ENCODE data around the gene TCEA3. TPM values are rescaled to one million over a fixed set of nuclear protein-coding genes. Genes with fewer than 3 reads are reported as not detected.

The TCEA3 gene
- total RNA-seq, 1 donor from 2014 or later: 48.4 TPM

DNA sequence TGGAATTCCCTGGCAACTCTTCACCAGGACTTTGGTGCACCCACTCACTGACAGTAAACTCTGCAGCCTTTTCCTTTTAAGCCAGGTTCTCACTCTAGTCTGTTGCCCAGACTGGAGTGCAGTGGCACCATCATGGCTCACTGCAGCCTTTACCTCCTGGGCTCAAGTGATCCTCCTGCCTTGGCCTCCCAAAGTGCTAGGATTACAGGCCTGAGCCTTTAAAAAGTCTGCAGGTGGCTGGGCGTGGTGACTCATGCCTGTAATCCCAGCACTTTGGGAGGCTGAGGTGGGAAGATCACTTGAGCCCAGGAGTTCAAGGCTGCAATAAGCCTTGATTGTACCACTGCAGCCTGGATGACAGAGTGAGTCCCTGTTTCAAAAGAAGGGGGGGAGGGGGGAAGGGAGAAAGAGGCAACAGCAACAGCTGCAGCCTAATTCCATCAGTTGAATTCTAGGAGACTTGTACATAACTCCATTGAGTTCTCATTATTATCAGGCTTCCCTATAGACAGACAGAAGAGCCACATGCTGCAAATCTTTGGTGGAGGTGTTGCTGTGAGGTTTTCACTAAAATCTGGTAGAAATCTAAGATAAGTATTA lies 72.4 kb downstream of the TCEA3 start:
- DNase-seq (ENCODE audit: low spot score) (no peak), ATAC-seq (no peak)
- intact Hi-C loops (cut with DNase I): no loop called here

DNA sequence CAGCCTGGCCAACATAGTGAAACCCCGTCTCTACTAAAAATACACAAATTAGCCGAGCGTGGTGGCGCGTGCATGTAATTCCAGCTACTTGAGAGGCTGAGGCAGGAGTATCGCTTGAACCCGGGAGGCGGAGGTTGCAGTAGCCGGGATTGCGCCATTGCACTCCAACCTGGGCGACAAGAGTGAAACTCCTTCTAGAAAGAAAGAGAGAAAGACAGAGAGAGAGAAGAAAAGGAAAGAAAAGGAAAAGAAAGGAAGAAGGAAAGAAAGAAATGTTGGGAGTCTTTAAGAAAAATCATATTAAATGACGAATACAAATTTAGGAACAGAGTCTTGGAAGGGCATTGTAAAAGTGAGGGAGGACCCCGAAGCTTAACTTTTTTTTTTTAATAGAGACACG lies 78.6 kb downstream of the TCEA3 start:
- no peak for ATAC-seq
- DNase-seq (ENCODE audit: low spot score): no peak
- intact Hi-C loops (cut with DNase I): no loop called here

DNA sequence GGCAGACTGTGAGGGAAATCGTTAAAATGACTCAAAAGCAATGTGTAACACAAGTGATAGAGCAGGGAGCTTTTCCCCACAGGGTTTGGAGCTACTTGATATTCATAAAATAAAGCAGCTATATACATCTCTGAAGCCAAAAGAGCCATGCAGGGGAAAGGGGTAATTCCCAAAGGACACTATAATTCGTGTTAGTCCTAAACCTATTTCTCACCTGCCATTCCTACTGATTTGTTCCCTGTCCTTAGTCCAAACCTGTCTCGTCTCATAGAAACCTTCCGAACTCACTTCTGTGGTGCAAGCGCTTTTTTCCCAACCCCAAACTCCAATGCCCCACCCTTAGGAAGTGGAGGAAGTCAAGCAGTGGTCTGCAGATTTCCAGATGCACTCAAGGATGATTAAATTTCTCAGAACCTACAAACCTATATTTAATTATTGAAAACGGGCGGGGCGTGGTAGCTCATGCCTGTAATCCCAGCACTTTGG lies 79.5 kb downstream of the TCEA3 start:
- intact Hi-C loops (cut with DNase I): no loop called here
- DNase-seq (ENCODE audit: low spot score) (no peak), ATAC-seq (peak; percentile 0)

DNA sequence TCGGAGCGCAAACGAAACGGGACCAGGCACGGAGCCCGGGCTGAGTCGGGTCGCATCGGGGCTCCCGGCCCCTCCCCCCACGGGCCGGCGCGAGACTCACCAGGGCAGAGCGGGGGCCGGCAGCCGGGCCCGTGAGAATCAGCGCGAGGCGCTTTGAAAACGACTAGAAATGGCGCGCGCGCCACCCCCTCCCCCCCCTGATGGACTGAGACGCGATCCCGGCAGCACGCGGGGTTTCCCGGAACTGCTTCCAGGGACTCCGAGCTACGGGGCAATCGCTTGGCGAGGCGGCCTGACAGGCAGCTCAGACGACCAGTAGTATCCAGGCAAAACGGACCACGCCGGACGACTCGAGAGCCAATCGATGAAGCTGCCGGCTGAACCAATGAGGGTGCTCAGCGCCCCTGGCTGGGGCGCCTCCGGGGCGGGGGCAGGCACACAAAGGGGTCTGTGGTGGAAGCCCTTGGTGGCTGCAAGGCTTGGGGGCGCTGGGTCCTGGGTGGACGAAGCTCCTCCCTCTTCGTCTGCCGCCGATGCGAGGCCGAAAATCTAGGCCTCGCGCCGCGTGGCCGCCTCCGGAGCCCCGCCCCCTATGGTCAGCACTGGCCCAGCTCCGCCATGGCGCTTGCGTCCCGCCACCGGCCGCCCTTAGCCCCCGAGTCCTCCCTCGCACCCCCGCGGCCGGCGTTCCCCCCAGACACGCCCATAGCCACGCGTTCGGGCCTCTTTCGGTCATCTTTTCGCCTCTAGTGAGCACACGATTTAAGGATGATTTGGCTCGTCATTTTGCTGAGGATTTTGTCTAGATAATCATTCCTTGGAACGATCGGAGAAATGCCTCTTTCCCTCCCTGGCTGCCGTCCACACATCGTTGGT lies 80.2 kb downstream of the TCEA3 start, which contains the start of gene HNRNPR:
HNRNPR (minus strand) TSS at position 174 of the 876 bp plus-strand sequence. CDS start 3,276 bp downstream, outside the sequence.
- DNase-seq (ENCODE audit: low spot score) (peak; percentile 100), ATAC-seq (peak; percentile 99)
- intact Hi-C loops (cut with DNase I): no loop called here

DNA sequence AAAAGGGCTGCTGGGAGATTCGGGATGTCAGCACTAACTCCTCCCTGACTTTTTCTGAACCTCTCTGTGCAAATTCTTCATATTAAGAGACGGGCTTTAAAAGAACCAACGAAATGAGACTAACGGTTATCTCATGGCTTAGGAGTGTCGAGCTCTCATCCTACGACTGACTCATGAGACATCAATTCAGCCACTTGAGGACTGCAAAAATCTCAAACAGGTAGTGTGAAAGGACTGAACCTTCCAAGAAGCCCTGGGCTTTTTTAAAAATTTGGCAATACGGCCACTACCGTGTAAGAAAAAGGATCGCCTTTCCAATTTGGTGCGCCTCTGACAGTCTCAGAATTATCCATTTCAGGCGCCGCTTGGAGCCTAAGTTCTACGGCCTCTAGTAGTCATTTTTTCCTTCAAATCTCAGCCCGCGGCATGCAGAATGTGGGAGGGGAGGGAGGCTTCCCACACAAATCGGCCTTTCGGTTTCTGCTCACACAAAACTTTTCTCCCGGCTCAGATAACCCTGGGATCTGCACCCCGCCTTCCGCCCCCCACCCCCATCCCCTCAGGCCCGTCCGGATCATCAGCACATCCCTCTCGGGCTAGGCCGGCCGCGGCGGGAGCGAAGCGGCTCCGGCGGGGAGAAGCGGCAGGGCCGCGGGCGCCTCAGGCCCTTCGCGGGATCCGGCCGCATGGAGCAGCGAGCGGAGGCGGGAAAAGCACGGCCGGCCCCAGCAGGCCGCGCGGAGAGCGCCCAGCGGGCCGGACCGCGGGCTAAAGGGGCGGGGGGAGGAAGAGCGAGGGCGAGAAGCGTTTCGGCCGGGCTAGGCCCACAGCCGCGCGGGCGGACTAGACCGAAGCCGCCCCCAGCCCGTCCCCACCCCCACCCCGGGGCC lies 81.1 kb downstream of the TCEA3 start:
- ATAC-seq (no peak), DNase-seq (ENCODE audit: low spot score) (no peak)
- intact Hi-C loops (cut with DNase I): no loop called here

DNA sequence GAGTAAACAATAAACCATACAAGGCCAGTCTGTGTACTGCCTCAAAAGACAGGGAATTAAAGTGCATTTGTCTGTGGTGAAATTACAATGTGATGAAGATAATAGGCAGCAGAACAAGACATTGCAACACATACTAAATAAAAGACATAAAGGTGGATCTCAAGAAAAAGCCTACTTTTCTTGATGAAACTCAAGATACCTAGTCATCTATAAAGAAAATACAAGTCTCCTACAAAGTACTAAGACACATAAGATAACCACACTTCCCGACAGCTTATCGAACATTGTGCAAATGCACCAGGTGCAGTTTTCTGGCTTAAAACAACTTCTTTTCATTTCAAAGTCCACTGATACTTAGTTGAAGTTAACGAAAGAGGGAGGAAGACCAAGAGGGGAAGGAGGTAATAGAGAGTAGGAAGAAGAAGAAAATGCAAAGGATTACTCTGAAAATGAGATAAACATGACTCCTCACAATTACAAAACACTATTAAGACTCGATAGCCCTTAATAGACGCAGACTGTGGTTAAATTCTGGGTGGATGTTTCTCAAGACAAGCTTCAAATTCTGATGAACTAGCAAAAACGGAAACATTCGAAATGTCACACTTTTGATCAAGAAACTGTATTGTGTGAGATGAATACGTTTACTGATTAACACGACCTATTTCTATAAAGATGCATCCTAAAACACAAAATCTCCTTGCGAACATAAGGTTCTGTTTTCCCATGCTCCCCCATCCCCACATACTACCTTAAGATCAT lies 82.4 kb downstream of the TCEA3 start:
- no peak for DNase-seq (ENCODE audit: low spot score)
- no peak for ATAC-seq
- intact Hi-C loops (cut with DNase I): no loop called here

DNA sequence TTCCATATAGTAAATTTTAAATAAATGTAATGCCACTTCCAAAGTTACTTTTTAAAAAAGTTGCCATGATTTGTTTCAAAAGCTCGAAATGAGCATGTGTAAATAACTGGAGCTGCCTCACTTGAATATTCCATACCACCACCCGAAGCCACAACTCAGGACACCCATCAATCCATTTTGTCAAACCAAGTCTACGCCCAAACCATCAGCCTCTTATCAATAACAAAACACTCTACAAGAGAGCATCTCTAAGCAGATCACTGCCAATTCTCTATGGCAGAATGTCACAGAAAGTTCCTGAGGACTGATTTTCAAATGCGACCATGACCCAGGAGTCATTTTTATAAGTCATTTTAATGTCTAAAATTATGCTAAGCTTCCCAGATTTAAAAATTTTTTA lies 84.9 kb downstream of the TCEA3 start:
- intact Hi-C loops (cut with DNase I): no loop called here

DNA sequence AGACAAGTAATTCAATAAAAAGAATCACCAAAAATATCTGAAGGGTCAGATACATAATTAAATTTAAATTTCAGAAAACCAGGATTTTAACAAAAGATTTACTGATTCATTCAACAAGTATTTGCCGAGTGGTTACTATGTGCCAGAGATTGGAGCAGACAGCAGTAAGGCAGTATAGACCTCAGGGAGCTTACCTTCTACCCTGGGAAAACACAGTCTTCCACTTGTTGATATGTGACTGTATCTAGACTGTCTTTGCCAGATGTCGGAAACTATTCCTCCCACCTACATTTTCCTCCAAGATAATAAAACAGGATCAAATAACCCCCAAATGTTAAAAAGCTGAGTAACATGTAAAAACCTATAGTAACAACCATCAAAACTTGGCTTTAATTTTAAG lies 86.7 kb downstream of the TCEA3 start:
- intact Hi-C loops (cut with DNase I): no loop called here
- ATAC-seq (no peak), DNase-seq (ENCODE audit: low spot score) (no peak)

More for the DNA sequence above, 84.9 kb downstream of the TCEA3 start:
- no peak for DNase-seq (ENCODE audit: low spot score)
- ATAC-seq: no peak

DNA sequence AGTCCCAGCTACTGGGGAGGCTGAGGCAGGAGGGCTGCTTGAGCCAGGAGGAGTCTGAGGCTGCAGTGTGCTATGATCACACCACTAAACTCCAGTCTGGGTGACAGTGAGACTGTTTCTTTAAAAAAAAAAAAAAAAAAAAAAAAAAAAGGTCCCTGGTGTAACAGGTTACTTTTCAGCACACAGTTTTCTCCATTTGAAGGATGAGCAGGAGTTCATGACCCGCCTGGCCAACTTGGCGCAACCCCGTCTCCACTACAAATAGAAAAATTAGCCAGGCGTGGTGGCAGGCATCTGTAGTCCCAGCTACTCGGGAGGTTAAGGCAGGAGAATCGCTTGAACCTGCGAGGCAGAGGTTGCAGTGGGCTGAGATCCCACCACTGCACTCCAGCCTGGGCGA lies 92.8 kb downstream of the TCEA3 start:
- no peak for DNase-seq (ENCODE audit: low spot score)
- no peak for ATAC-seq
- intact Hi-C loops (cut with DNase I): no loop called here

Other genes with a start within 250 kb of the TCEA3 start
- 2.1 TPM for gene HTR1D, start 207.2 kb downstream of the TCEA3 start, total RNA-seq
- gene HNRNPR, start 80.5 kb downstream of the TCEA3 start, total RNA-seq: 133 TPM
- gene ZNF436, start 54.9 kb downstream of the TCEA3 start, total RNA-seq: 29.5 TPM
- gene ASAP3, start 59.4 kb upstream of the TCEA3 start, total RNA-seq: 109 TPM
- 2.1 TPM for gene E2F2, start 106.5 kb upstream of the TCEA3 start, total RNA-seq
- 289 TPM for gene ID3, start 134.8 kb upstream of the TCEA3 start, total RNA-seq

Data from sciatic nerve (tissue), 2 donors.